Right atrium auricular region (tissue), 2 donors: ENCODE results near the gene CSTPP1. TPM values are rescaled to one million over a fixed set of nuclear protein-coding genes. Genes with fewer than 3 reads are reported as not detected.
"Not testable (repeated sequence)": the region's sequence is repeated elsewhere in the genome, so short reads cannot be mapped to it uniquely, and the experiment has no call there.

Experiments used
- DNase-seq: peaks from one replicate; pipeline ENCODE4 v3.0.0-alpha.2; 2019; ENCODE audit warnings: low spot score
- H3K27ac ChIP-seq, 2 donors: fragments of 200-600 bp; sonication (generic); 1 replicate in 1 of 2; 2 replicates in 1 of 2; pipeline ENCODE4 v1.5.1; 2016 to 2019
- H3K27me3 ChIP-seq, 2 donors: fragments of 200-600 bp; sonication (generic); one replicate each; pipeline versions ENCODE4 v1.5.1 to v1.6.0; 2017 to 2019
- H3K36me3 ChIP-seq: fragments of 200-600 bp; sonication (generic); one replicate; pipeline ENCODE4 v1.5.1; 2016
- H3K4me1 ChIP-seq, 2 donors: fragments of 200-600 bp; sonication (generic); one replicate each; pipeline versions ENCODE4 v1.5.1 to v1.6.0; 2017 to 2019
- H3K4me3 ChIP-seq, 2 donors: fragments of 200-600 bp; sonication (generic); 1 replicate in 1 of 2; 2 replicates in 1 of 2; pipeline ENCODE4 v1.5.1; 2017 to 2019; ENCODE audit warnings: mild to moderate bottlenecking in 1 of 2, moderate library complexity in 1 of 2
- H3K9me3 ChIP-seq, 2 donors: fragments of 200-600 bp; sonication (generic); one replicate each; pipeline ENCODE4 v1.5.1; 2019
- CTCF ChIP-seq, 2 donors: fragments of 200-600 bp; sonication (generic); IDR thresholded peaks; one replicate each; pipeline ENCODE4 v1.5.1; 2019; ENCODE audit warnings: antibody characterized with exemption in 2 of 2
- total RNA-seq, 2 donors: library from RNA; depleted of rRNA; stranded (reverse); fragments of >200 nt; gene quantifications; one replicate each; pipeline ENCODE4 v1.1.0, GENCODE V29; 2016

The CSTPP1 gene
- total RNA-seq, 2 donors from 2014 or later, result 8.1 to 14.0 TPM

GRCh38 chr11:47067401-47067800 lies 130.8 kb downstream of the CSTPP1 start:
- no peaks in the 10 kb centered on the region for H3K36me3 ChIP-seq
- H3K4me3 ChIP-seq, result no peak overlapping the region
- DNase-seq, result no peak
- no peaks in the 10 kb centered on the region for H3K9me3 ChIP-seq
- peaks cover 0 to 11% of the 10 kb centered on the region in 2 donors for H3K4me1 ChIP-seq
- no peaks in the 10 kb centered on the region for H3K27me3 ChIP-seq
- no peak for TF ChIP-seq CTCF (IDR thresholded peaks at IDR 0.05)
- no peak overlapping the region for H3K27ac ChIP-seq

GRCh38 chr11:47070769-47071168 lies 134.2 kb downstream of the CSTPP1 start:
- DNase-seq, result no peak
- TF ChIP-seq CTCF (IDR thresholded peaks at IDR 0.05), result no peak
- H3K9me3 ChIP-seq, result no peaks in the 10 kb centered on the region
- no peak overlapping the region for H3K27ac ChIP-seq
- peaks cover 0 to 11% of the 10 kb centered on the region in 2 donors for H3K4me1 ChIP-seq
- H3K4me3 ChIP-seq, result no peak overlapping the region
- H3K27me3 ChIP-seq, result no peaks in the 10 kb centered on the region
- no peaks in the 10 kb centered on the region for H3K36me3 ChIP-seq

DNA sequence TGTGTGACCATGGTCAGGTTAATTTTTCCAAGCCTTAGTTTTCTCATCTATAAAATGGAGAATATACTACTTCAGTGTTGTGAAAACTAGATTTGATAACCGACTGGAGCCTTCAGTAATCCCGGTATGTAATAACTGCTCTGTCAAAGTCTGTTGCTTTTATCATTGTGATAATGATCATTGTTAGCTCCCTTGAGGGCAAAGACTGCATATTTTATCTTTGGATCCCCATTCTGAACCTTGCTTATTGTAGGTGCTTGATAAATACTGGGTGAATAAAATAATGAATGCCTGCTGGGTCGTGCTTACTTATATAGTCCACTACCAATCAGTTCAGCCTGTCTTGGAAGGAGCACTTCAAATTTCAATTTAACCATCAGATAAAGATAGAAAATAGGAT lies 134.8 kb downstream of the CSTPP1 start:
- H3K4me3 ChIP-seq, result no peak overlapping the region
- no peak for TF ChIP-seq CTCF (IDR thresholded peaks at IDR 0.05)

DNA sequence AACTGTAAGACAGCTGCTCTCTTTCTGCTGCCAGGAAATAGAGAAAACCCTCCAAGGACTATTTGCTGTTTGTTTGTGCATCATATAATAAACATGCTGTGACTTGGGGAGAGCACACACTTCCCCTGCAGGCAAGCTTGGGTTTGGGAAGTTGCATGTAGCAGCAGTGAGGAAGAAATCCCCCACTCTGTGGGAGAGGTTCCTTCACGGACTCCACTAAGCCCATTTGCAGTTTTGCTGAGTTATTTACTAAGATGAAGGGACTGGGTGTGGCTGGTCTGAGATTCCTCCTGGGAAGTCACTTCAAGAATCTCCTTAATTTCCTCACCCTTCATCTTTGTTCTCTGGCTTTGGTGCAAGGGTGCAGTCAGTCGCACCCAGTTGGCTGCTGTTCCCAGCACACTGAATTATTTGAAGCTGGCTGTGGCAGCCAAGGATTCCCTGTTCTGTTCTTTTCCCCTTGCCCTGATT lies 135.3 kb downstream of the CSTPP1 start:
- DNase-seq, result no peak
- H3K27ac ChIP-seq, result no peak overlapping the region

More for the DNA sequence above, 134.8 kb downstream of the CSTPP1 start:
- Histone ChIP-seq H3K36me3 (no peaks in the 10 kb centered on the region), H3K4me1 (peaks cover 0 to 11% of the 10 kb centered on the region in 2 donors), H3K27me3 (no peaks in the 10 kb centered on the region), H3K27ac (no peak overlapping the region), H3K9me3 (no peaks in the 10 kb centered on the region)
- DNase-seq, result no peak

DNA sequence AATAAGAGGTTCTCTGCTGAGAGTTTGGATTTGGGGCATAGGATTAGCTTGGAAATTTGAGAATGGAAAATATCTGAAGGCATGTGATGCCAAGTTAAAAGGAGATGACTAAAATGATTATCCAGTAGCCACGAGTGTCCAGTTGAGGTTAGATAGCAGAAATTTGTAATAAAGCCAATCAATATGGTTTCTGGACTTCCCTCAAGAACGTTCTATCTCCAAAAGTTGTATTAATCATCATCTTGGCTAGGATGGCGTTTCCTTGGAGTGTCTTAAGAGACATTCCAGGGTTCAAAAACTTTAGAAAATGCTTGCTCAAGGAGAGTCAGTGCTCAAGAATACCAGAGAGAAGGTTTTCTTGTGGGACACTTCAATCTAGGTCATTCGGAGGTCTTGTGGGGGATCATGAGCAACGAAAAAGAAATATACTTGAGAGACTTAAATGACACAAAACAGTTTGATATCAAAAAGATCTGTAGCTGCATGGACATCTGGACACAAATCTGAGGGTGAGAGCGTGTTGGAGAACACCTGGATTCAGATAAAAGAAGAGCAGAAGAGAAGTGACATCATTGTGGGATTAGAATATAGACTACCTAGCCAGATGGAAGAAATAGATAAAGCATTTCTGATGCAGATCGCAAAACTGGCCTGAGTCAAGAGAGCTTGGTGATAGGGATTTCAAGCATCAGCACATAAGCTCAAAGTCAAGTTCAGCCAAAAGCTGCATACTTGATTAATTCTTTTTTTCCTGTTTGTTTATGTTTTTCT lies 142.4 kb downstream of the CSTPP1 start:
- TF ChIP-seq CTCF (IDR thresholded peaks at IDR 0.05), result no peak

More for the DNA sequence above, 135.3 kb downstream of the CSTPP1 start:
- no peak for TF ChIP-seq CTCF (IDR thresholded peaks at IDR 0.05)
- Histone ChIP-seq H3K4me1 (peaks cover 0 to 11% of the 10 kb centered on the region in 2 donors), H3K27me3 (no peaks in the 10 kb centered on the region), H3K4me3 (no peak overlapping the region), H3K36me3 (no peaks in the 10 kb centered on the region), H3K9me3 (no peaks in the 10 kb centered on the region)

DNA sequence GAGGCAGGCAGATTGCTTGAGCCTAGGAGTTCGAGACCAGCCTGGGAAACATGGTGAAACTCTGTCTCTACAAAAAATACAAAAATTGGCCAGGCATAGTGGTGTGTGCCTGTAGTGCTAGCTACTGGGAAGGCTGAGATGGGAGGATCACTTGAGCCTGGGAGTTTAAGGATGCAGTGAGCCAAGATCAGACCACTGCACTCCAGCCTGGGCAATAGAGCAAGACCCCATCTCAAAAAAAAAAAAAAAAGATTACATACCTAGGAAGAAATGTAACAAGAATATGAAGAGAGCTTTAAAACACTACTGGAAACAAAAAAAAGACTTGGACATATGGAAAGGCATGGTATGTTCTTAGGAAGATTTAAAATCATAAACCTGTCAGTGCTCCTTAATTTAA lies 144.2 kb downstream of the CSTPP1 start:
- not testable (repeated sequence) for H3K27ac ChIP-seq, H3K4me3 ChIP-seq, H3K36me3 ChIP-seq, H3K27me3 ChIP-seq, H3K9me3 ChIP-seq, H3K4me1 ChIP-seq, DNase-seq

More for the DNA sequence above, 142.4 kb downstream of the CSTPP1 start:
- Histone ChIP-seq H3K4me1 (no peaks in the 10 kb centered on the region), H3K36me3 (no peaks in the 10 kb centered on the region), H3K27ac (no peak overlapping the region), H3K9me3 (no peaks in the 10 kb centered on the region), H3K27me3 (no peaks in the 10 kb centered on the region), H3K4me3 (no peak overlapping the region)
- no peak for DNase-seq
